Endodermal cell (in vitro differentiated cells): ENCODE results near the gene NISCH. TPM values are rescaled to one million over a fixed set of nuclear protein-coding genes. Genes with fewer than 3 reads are reported as not detected.

Experiments
- DNase-seq: peaks from one replicate; pipeline ENCODE4 v3.0.0-alpha.2; 2017
- H3K27ac ChIP-seq: 2 replicates; pipeline ENCODE4 v1.5.1; 2013; ENCODE audit warnings: mild to moderate bottlenecking, low read depth, low read length, moderate library complexity
- H3K27me3 ChIP-seq: 2 replicates; pipeline ENCODE4 v1.6.1; 2013; ENCODE audit warnings: mild to moderate bottlenecking, low read length, moderate library complexity; ENCODE audit not compliant: insufficient read depth, control insufficient read depth, poor library complexity, severe bottlenecking
- H3K36me3 ChIP-seq: 2 replicates; pipeline ENCODE4 v1.7.0; 2013; ENCODE audit warnings: mild to moderate bottlenecking, low read length, moderate library complexity; ENCODE audit not compliant: control insufficient read depth, insufficient read depth
- H3K4me1 ChIP-seq: one replicate; pipeline ENCODE4 v1.7.0; 2013; ENCODE audit warnings: low read length; ENCODE audit not compliant: control insufficient read depth, insufficient read depth
- H3K4me3 ChIP-seq: 2 replicates; pipeline ENCODE4 v1.5.1; 2013; ENCODE audit warnings: mild to moderate bottlenecking, low read length, moderate library complexity
- H3K9ac ChIP-seq: 2 replicates; pipeline ENCODE4 v1.6.1; 2013; ENCODE audit warnings: mild to moderate bottlenecking, low read length, moderate library complexity; ENCODE audit not compliant: poor library complexity, severe bottlenecking; ENCODE audit errors: extremely low read depth
- H3K9me3 ChIP-seq: 2 replicates; pipeline ENCODE4 v1.6.1; 2013; ENCODE audit warnings: mild to moderate bottlenecking, low read length, moderate library complexity; ENCODE audit not compliant: control insufficient read depth
- H3K27ac Mint-ChIP-seq: 2 replicates; pipeline ENCODE4 v1.8.0; 2020; ENCODE audit warnings: mixed read lengths
- H3K27me3 Mint-ChIP-seq: 2 replicates; pipeline ENCODE4 v1.8.0; 2021; ENCODE audit warnings: mild to moderate bottlenecking, mixed read lengths; ENCODE audit not compliant: insufficient read depth
- H3K36me3 Mint-ChIP-seq: 2 replicates; pipeline ENCODE4 v1.8.0; 2020; ENCODE audit warnings: low read depth, mixed read lengths
- H3K4me1 Mint-ChIP-seq: 2 replicates; pipeline ENCODE4 v1.8.0; 2020; ENCODE audit warnings: mixed read lengths
- H3K4me3 Mint-ChIP-seq: 2 replicates; pipeline ENCODE4 v1.8.0; 2020; ENCODE audit warnings: mild to moderate bottlenecking, moderate library complexity, mixed read lengths
- H3K9me3 Mint-ChIP-seq: 2 replicates; pipeline ENCODE4 v1.8.0; 2020; ENCODE audit warnings: mild to moderate bottlenecking, mixed read lengths
- CTCF ChIP-seq: fragments of 200-600 bp; sonication (generic); conservative IDR thresholded peaks from 2 replicates; pipeline ENCODE4 v1.5.0; 2021; ENCODE audit warnings: antibody characterized with exemption, mild to moderate bottlenecking
- WGBS, 2 experiments: methylation state at CpG; one replicate each; pipeline versions ENCODE4 v1.1.5 to v1.1.7; 2013; ENCODE audit warnings: missing lambda C conversion rate in 2 of 2, mixed read lengths in 1 of 2; ENCODE audit not compliant: insufficient coverage in 1 of 2, insufficient read length in 1 of 2; 5-methylcytosine and 5-hydroxymethylcytosine counted together
- total RNA-seq, 2 donors: library from RNA; stranded (reverse); fragmentation: NEBNext Ultra II Directional in 1 of 2; extraction: Animal tissue kit (Norgen Biotek cat#: 25700) in 1 of 2; gene quantifications; 2 replicates in 1 of 2; 3 replicates in 1 of 2; pipeline ENCODE4 v1.2.1, GENCODE V29; 2021

NISCH gene
- total RNA-seq, 2 donors from 2014 or later, result 151 to 156 TPM

GRCh38 chr3:52443268-52443610 lies 12.2 kb upstream of the NISCH start:
- no peaks in the 10 kb centered on the region for H3K9me3 Mint-ChIP-seq
- H3K27me3 Mint-ChIP-seq, result no peaks in the 10 kb centered on the region
- no peak overlapping the region for H3K27ac ChIP-seq
- no peak overlapping the region for H3K27ac Mint-ChIP-seq
- H3K9ac ChIP-seq, result no peak overlapping the region
- no peak overlapping the region for H3K4me3 ChIP-seq
- no peaks in the 10 kb centered on the region for H3K36me3 ChIP-seq
- WGBS, 2 experiments, result 92 to 96% methylated on average over 4 to 8 of the region's 8 CpGs
- H3K4me3 Mint-ChIP-seq, result peak overlapping the region; percentile 46
- H3K27me3 ChIP-seq, result no peaks in the 10 kb centered on the region
- no peaks in the 10 kb centered on the region for H3K9me3 ChIP-seq
- TF ChIP-seq CTCF, result no peak
- peaks cover 5% of the 10 kb centered on the region for H3K4me1 Mint-ChIP-seq
- DNase-seq, result no peak
- H3K36me3 Mint-ChIP-seq, result no peaks in the 10 kb centered on the region
- H3K4me1 ChIP-seq, result no peaks in the 10 kb centered on the region

- TF ChIP-seq CTCF, result no peak
- Histone ChIP-seq H3K27me3 (no peaks in the 10 kb centered on the region), H3K27ac (no peak overlapping the region), H3K36me3 (no peaks in the 10 kb centered on the region), H3K4me1 (no peaks in the 10 kb centered on the region), H3K9me3 (no peaks in the 10 kb centered on the region), H3K4me3 (no peak overlapping the region), H3K9ac (no peak overlapping the region)
- Mint-ChIP-seq H3K4me3 (peak overlapping the region; percentile 46), H3K36me3 (no peaks in the 10 kb centered on the region), H3K9me3 (no peaks in the 10 kb centered on the region), H3K4me1 (peaks cover 5% of the 10 kb centered on the region), H3K27ac (no peak overlapping the region), H3K27me3 (no peaks in the 10 kb centered on the region)
- 93 to 99% methylated on average over 14 to 25 of the region's 25 CpGs for WGBS, 2 experiments
- DNase-seq, result peak; percentile 48
Observed at GRCh38 chr3:52443791-52444687, 11.4 kb upstream of the NISCH start.

GRCh38 chr3:52444860-52445793 lies 10.3 kb upstream of the NISCH start, which contains the start of gene SEMA3G:
TSS of gene SEMA3G (minus strand) at chr3:52445103. CDS start at chr3:52445027, 76 bp downstream.
- Mint-ChIP-seq H3K36me3 (no peaks in the 10 kb centered on the region), H3K4me3 (peak within 1 kb of the TSS; percentile 46), H3K9me3 (no peaks in the 10 kb centered on the region), H3K4me1 (peaks cover 5% of the 10 kb centered on the region), H3K27me3 (no peaks in the 10 kb centered on the region), H3K27ac (no peak within 1 kb of the TSS)
- Histone ChIP-seq H3K36me3 (no peaks in the 10 kb centered on the region), H3K27ac (no peak within 1 kb of the TSS), H3K27me3 (no peaks in the 10 kb centered on the region), H3K9me3 (no peaks in the 10 kb centered on the region), H3K4me1 (peaks cover 2% of the 10 kb centered on the region), H3K4me3 (no peak within 1 kb of the TSS), H3K9ac (no peak within 1 kb of the TSS)
- peak; percentile 80 for TF ChIP-seq CTCF
- 44% methylated on average over 7 to 19 of the region's 19 CpGs for WGBS, 2 experiments
- peak; percentile 96 for DNase-seq
